HL-60 (cell line): ENCODE data around the gene HSPBAP1.

Experiments
- POLR2AphosphoS5 ChIP-seq: IDR thresholded peaks from 2 replicates; pipeline ENCODE4 v1.6.1; 2012; ENCODE audit warnings: low read depth
- TF ChIP-seq, protein P1 (sequence below): IDR thresholded peaks from one replicate; pipeline ENCODE4 v1.5.1; 2011; ENCODE audit warnings: low read length, control low read depth, inconsistent platforms; ENCODE audit not compliant: insufficient read depth

- no peak for TF ChIP-seq POLR2AphosphoS5
- TF ChIP-seq, protein P1, sequence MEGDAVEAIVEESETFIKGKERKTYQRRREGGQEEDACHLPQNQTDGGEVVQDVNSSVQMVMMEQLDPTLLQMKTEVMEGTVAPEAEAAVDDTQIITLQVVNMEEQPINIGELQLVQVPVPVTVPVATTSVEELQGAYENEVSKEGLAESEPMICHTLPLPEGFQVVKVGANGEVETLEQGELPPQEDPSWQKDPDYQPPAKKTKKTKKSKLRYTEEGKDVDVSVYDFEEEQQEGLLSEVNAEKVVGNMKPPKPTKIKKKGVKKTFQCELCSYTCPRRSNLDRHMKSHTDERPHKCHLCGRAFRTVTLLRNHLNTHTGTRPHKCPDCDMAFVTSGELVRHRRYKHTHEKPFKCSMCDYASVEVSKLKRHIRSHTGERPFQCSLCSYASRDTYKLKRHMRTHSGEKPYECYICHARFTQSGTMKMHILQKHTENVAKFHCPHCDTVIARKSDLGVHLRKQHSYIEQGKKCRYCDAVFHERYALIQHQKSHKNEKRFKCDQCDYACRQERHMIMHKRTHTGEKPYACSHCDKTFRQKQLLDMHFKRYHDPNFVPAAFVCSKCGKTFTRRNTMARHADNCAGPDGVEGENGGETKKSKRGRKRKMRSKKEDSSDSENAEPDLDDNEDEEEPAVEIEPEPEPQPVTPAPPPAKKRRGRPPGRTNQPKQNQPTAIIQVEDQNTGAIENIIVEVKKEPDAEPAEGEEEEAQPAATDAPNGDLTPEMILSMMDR: no peak
Measured at GRCh38 chr3:122789585-122790273, 3.9 kb downstream of the HSPBAP1 start.
